Erythroblast (primary cell): Measurements from ENCODE around the gene BABAM2.

Source experiments
- GATA1 ChIP-seq: IDR thresholded peaks from 2 replicates; pipeline ENCODE4 v1.6.1; 2011; ENCODE audit warnings: low read depth, mild to moderate bottlenecking, control low read depth, low read length, moderate library complexity
- POLR2A ChIP-seq: IDR thresholded peaks from 2 replicates; pipeline ENCODE4 v1.6.1; 2011; ENCODE audit warnings: mild to moderate bottlenecking, low read length

- TF ChIP-seq POLR2A (no peak), GATA1 (no peak)
Measured at GRCh38 chr2:28283861-28284260, 393.3 kb downstream of the BABAM2 start.
